Kidney capillary endothelial cell (primary cell): ENCODE results near the gene NUAK1.
"Not testable (repeated sequence)": the region's sequence is repeated elsewhere in the genome, so short reads cannot be mapped to it uniquely, and the experiment has no call there.

Experiments
- DNase-seq: peaks from one replicate; pipeline ENCODE4 v3.0.0-alpha.2; 2018; ENCODE audit warnings: low spot score

The NUAK1 gene

DNA sequence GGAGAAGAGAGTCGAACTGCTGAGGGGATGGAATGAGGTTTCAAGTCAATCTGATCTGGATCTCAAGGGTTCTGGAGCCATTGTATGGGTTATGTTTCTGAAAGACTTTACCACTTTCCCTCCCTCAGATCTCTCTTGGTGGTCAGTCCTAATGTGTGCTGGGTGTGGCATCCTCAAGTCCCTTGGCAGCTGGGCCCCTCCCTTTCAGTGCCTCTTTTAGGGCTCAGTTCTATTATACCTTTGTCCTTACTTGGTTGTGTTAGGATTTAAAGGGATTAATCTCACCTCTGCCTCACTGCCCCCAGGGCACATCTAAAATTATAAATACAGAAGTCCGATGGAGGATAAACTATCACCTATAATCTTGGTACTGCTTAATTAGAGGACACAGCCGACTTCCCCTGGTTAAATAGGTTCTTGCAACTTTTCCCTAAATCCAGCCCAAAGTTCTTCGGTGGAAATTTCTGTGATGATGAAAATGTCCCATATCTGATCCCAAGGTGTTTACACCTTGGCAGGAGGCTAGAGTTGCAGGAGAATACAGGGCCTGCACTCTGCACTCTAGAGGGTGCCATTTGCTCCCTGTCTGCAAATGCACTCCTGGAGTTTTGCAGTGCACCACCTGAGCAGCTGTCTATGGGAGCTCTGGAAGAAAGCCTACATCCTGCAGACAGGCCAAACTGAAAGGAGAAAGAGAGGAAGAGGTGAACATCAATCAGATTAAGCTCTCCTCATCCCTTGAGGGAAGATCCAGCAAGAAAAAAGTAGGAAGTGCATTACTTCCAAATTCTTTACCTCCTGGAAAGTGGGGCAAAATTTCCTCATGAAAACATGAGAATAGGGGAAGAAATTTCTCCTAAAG, 106.8 kb downstream of the NUAK1 start:
- DNase-seq, result no peak

DNA sequence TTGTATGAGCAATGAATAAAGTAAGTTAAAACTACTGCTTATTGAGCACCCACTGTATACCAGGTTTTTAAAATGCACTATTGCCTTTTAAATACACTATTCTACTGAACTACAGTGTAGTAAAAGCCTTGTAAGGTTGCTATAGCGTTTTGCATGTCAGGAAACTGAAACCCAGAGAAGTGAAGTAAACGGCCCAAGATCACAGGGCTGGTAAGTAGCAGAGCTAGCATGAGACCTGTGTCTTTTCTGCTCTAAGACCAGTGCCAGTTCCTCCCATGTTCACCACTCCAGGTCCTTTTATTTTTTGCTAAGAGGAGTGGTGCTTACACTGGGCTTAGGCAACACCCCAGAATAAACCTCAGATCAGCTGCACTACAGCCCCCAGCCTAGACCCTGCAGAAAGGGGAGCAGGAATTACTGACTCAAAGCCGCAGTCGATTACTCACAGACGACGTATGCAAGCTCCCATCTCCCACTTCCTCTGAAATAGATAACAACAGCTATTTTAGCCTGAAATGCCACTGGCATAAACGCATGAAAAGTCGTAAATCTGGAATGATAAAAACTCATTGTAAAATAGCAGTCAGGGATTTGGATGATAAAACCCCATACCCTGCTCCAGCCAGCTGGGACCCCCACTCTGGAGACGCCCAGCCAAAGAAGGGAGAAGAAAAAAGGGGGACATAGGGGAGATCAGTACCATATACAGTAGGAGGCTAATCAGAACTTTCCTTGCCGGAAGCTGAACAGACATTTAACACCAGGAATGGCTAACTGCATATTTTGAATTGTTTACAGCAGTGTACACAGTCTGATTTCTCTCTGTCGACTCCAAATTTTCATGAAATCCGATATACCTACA, 108.3 kb downstream of the NUAK1 start:
- DNase-seq, result peak; percentile 92

DNA sequence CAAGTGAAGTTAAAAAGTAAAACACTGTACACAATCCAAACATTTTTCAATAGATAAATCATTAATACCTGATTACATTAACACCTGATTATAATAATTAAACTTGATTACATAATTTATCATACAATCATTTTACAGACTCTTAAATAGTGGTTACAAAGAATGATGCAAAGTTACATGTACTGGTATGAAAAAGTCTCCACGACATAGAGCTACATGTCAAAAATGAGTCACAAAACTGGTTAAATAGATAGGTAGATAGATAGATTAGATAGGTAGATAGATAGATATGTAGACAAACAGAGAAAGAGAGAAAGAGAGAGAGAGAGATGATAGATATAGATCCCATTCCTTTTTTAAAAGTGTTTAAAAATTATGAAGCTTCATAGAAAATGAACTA, 109.2 kb downstream of the NUAK1 start:
- DNase-seq, result no peak

DNA sequence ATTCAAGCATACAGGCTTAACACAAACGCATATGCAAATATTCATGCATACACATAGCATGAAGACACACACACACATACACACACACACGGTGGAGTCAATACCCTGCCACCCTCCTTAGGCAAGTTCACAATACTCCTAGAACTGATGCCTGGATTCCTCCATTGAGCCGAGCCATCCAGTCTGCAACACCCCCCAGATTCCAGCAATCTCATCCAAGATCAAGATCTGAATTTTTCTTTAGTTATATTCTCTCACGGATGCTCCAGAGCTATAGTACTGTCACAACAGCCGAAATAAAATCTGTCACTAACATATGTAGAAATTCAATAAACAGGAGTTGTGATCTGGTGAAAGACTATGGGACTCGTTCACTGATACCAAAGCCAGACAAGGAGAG, 110.8 kb downstream of the NUAK1 start:
- no peak for DNase-seq

DNA sequence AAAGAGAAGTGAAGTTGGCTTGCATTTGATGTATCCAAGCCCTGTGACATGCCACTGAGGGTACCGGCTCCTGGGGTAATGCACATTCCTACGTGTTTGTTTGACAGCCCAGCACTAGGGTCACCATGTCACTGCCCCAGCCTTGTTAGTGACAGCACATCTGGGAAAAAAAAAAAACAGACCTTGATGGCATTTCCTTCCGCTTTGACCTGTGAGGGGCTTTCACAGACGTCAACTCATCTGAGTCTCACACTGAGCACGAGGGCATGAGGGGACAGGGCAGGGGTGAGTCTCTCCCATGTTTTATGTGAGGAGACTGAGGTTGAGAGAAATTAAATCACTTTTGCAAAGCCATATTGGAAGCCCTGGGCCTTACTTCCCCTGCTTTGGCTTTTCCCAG, 111.5 kb downstream of the NUAK1 start:
- no peak for DNase-seq

DNA sequence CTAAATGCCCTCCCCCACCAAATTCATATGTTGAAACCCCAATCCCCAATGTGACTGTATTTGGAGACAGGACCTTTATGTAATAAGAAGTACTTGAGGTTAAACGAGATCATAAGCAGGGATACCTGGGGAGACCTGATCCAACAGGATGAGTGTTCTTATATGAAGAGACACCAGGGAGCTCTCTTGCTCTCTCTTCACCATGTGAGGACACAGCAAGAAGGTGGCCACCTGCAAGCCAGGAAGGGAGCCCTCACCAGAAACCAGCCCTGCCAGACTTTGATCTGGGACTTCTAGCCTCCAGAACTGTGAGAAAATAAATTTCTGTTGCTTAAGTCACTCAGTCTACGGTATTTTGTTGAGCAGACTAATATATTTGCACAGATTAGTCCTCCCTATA, 113.6 kb downstream of the NUAK1 start:
- DNase-seq, result no peak

DNA sequence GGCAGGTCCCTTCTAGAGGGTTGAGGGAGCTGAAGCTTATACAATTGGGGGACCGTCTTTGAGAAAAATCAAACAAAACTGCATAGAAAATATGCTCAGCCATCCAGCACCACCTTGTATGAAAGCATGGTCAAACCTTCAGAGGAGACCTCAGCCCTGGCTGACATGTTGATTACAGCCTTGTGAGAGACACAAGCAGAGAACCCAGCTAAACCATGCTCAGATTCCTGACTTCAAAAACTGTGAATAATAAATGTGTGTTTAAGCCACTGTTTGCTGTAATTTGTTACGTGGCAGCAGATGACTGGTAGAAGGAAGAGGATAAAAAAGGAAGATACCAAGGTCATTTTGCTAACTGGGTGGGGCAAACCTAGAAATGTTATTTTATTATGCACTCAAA, 115.7 kb downstream of the NUAK1 start:
- no peak for DNase-seq

DNA sequence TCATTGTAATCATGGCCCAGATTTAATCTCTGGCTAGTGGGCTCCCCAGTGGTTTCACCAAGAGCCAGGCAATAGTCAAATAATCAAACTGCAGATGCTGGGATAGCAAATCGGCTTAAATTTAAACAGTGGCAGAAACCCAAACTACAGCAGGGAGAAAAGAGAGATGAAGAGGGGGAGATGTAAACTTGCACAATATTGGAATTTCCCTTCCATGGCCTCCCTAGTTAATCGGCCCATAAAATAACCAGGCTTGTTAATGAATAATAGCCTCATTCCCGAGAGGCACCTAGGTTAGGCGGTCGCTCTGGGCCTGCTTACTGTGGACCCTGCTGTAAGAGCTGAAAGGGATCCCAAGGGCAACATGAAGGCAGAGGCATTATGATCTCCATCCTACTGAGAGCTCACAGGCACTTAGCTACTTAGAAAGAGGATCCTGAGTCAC, 116.2 kb downstream of the NUAK1 start:
- no peak for DNase-seq

DNA sequence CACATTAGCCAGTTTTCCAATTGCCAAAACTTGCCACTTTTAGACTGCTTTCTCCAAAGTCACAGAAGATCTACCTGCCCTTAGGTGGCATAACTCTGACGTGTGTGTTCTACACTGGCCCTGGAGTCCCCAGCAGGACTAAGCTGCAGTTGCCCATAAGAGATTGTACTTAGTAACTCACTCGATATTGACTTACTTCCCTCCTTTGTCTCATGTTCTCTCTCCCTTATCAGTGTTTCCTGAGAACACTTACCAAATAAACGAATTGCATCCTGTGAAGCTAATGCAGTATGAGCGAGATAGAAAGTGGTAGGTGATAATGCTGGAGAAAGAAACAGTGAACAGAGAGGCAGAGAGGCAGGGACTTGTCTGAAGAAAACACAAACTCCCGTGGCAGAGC, 117.2 kb downstream of the NUAK1 start:
- DNase-seq, result no peak

DNA sequence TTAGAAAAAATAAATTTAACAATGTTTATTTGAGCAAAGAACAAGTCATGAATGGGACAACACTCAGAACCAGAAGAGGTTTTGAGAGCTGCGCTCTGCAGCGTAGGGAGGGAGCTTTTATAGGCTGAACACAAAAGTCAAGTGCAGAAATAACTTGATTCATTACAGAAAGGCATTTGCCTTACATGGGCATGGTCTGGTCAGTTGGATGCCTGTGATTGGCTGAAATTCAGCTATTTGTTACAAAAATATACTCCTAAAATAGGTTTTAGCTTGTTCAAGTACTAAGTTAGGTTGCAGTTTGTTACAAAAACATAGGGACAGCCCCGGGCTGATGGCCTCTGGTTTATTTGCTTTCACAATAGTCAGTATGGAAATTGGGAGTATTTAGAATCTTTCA, 118.0 kb downstream of the NUAK1 start:
- no peak for DNase-seq

DNA sequence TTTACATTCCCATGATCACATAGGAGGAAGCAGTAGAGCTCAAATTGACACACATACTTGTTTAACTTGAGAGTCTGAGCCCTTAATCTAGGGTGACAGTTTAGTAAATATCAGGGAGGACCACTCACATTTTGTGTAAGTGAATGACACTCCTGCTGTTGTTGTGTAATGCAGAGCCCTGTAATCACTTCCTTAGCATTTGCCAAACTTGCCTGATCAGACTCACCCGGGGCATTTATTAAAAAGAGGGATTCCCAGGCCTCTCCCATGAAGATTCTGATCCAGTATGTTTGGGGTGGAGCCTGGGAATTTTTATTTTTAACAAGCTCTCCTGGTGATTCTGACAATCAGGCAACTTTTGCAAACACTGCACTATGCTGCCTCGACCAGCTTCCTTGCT, 119.6 kb downstream of the NUAK1 start:
- no peak for DNase-seq

DNA sequence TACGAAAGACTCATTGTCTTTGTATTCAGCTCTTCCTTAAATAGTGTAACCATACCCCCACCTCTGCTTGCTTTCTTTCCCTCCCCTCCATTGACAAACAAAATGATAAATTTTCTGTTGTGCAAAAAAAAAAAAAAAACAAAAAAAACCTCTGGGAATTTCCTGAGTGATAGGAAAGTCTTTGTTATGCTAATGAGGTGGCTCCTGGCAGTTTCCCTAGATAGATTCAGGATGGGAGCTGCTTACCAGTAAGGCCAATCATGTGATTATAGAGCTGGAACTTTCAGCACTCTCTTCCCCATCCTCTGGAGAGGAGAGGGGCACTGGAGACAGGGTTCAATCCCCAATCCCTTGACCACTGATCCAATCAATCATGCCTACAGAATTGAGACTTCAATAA, 120.5 kb downstream of the NUAK1 start:
- DNase-seq, result no peak

DNA sequence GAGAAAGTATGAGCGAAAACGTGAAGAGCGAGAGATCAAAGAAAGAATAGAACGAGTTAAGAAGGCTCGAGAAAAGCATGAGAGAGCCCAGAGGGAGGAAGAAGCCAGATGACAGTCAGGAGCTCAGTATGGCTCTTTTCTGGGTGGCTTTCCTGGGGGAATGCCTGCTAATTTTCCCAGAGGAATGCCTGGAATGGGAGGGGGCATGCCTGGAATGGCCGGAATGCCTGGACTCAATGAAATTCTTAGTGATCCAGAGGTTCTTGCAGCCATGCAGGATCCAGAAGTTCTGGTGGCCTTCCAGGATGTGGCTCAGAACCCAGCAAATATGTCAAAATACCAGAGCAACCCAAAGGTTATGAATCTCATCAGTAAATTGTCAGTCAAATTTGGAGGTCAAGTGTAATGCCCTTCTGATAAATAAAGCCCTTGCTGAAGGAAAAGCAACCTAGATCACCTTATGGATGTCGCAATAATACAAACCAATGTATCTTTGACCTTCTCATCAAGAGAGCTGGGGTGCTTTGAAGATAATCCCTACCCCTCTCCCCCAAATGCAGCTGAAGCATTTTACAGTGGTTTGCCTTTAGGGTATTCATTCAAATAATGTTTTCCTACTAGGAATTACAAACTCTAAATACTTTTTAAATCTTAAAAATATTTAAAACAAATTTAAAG, 122.0 kb downstream of the NUAK1 start:
- DNase-seq, result not testable (repeated sequence)

DNA sequence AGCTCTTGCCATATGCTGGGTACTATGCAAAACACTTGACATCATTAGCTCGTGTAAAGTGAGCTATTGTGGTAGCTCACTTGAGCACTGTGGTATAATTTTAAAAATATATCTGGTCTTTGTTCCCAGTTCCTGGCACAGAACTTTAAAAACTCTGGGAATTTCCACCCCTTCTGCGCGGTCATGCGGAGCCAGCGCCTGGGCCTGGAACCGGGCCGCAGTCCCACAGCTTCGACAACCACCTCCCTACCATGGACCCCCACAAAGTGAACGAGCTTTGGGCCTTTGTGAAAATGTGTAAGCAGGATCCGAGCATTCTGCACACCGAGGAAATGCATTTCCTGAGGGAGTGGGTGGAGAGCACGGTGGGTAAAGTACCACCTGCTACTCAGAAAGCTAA, 123.1 kb downstream of the NUAK1 start:
- no peak for DNase-seq

DNA sequence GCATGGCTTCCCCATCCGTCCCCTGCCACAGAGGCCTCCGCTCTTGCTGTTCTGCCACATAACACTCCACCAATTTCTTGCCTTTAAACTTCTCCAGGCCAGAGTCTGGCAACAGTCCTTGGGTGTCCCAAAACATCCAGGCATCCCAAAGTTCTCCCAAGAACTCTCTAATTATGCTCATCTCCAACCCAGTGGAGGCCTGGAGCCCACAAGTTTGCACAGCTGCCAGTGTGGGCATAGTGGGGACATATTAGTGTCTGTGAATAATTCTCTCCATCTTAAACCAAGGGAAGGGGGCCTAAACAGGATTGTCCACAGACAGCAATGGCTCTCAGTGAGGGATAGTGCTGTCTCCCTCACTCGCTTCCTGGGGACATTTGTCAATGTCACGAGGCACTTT, 124.8 kb downstream of the NUAK1 start:
- DNase-seq, result no peak
